HUES6 (cell line): ENCODE measurements around the gene SLC25A19.
"Not testable (repeated sequence)": the region's sequence is repeated elsewhere in the genome, so short reads cannot be mapped to it uniquely, and the experiment has no call there.

Experiments
- H3K27ac ChIP-seq: 2 replicates; pipeline ENCODE4 v1.7.0; 2013; ENCODE audit warnings: low read depth, mild to moderate bottlenecking, low read length, inconsistent platforms
- H3K27me3 ChIP-seq: 2 replicates; pipeline ENCODE4 v1.6.1; 2013; ENCODE audit warnings: low read length; ENCODE audit not compliant: control insufficient read depth, insufficient read depth
- H3K36me3 ChIP-seq: 2 replicates; pipeline ENCODE4 v1.6.1; 2013; ENCODE audit warnings: low read length; ENCODE audit not compliant: control insufficient read depth, insufficient read depth
- H3K4me1 ChIP-seq: 2 replicates; pipeline ENCODE4 v1.6.1; 2013; ENCODE audit warnings: low read length; ENCODE audit not compliant: control insufficient read depth, insufficient read depth
- H3K4me3 ChIP-seq: 2 replicates; pipeline ENCODE4 v1.5.1; 2013; ENCODE audit warnings: low read depth, low read length
- H3K9ac ChIP-seq: one replicate; pipeline ENCODE4 v1.6.1; 2013; ENCODE audit warnings: mild to moderate bottlenecking, low read length
- H3K9me3 ChIP-seq: 2 replicates; pipeline ENCODE4 v1.6.1; 2013; ENCODE audit warnings: low read depth, low read length; ENCODE audit not compliant: control insufficient read depth, insufficient read depth

SLC25A19 gene

GRCh38 chr17:75300280-75300679 is 11.0 kb upstream of the SLC25A19 start:
- no peaks in the 10 kb centered on the region for H3K9me3 ChIP-seq
- H3K36me3 ChIP-seq: no peaks in the 10 kb centered on the region

GRCh38 chr17:75295201-75296158 is 6.2 kb upstream of the SLC25A19 start:
- Histone ChIP-seq H3K27ac (no peak overlapping the region), H3K4me1 (no peaks in the 10 kb centered on the region), H3K4me3 (no peak overlapping the region)

More at GRCh38 chr17:75300280-75300679, 11.0 kb upstream of the SLC25A19 start:
- Histone ChIP-seq H3K4me3 (no peak overlapping the region), H3K27ac (no peak overlapping the region), H3K9ac (no peak overlapping the region), H3K27me3 (no peaks in the 10 kb centered on the region), H3K4me1 (no peaks in the 10 kb centered on the region)

DNA sequence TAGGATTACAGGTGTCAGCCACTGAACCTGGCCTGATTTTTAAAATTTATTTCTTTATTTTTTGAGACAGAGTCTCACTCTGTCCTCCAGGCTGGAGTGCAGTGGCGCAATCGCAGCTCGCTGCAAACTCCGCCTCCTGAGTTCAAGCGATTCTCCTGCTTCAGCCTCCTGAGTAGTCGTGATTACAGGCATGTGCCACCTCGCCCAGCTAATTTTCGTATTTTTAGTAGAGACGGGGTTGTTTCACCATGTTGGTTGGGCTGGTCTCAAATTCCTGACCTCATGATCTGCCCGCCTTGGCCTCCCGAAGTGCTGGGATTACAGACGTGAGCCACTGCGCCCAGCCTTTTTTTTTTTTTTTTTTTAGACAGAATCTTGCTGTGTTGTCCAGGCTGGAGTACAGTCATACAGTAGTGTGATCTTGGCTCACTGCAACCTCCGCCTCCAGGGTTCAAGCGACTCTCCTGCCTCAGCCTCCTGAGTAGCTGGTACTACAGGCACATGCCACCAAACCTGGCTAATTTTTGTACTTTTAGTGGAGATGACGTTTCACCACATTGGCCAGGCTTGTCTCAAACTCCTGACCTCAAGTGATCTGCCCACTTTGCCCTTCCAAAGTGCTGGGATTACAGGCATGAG is 3.7 kb upstream of the SLC25A19 start:
- not testable (repeated sequence) for H3K27me3 ChIP-seq, H3K4me1 ChIP-seq, H3K4me3 ChIP-seq, H3K9me3 ChIP-seq, H3K36me3 ChIP-seq, H3K9ac ChIP-seq, H3K27ac ChIP-seq

More at GRCh38 chr17:75295201-75296158, 6.2 kb upstream of the SLC25A19 start:
- Histone ChIP-seq H3K27me3 (no peaks in the 10 kb centered on the region), H3K9ac (no peak overlapping the region), H3K36me3 (no peaks in the 10 kb centered on the region), H3K9me3 (no peaks in the 10 kb centered on the region)

DNA sequence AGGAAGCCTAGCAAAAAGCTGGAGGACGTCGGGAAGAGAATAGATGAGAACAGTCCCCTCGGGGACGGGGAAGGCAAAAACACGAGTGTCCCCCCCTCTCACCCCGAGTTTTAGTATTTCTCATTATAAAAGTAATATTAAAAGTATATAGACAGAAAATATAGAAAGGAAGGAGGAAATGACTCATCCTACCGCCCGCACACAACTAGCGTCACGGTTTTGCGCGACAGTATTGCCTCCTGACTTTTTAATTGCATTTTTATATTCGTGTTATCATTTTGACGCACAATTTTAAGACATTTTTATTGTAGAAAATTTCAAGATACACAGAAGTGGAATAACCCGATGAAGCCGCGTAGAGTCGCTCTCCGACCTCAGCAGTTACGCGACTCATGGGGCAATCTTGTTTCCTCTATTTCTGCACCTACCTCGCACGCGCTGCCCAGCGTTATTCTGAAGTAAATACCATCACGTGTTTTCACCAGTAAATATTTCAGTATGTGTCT is 652 bp upstream of the SLC25A19 start:
- Histone ChIP-seq H3K9me3 (no peaks in the 10 kb centered on the region), H3K9ac (peak overlapping the region; percentile 39), H3K27ac (no peak overlapping the region), H3K27me3 (no peaks in the 10 kb centered on the region; the same call in 1 of the 2 replicates), H3K36me3 (peaks cover 15% of the 10 kb centered on the region), H3K4me1 (0 out of 2 replicates have a peak, but pooled peaks cover 4% of the 10 kb centered on the region), H3K4me3 (peak overlapping the region; percentile 89)

DNA sequence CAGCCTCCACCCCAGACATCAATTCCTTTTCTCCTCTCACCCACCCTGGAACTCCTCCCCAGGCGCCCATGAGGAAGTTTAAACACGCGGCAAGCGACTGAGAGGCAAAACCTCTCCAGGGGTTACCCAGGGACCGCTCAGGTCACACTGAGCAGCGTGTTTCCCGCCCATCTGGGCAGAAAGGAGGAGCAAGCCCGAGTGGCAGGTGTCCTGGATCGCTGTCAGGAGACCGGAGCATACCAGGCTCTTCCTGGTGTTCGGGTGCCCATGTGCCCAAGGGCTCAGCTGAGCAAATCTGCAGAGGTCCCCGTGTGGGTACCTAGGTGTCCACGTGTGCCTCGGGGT is 491 bp downstream of the SLC25A19 start:
- H3K36me3 ChIP-seq: peaks cover 16% of the 10 kb centered on the region
- H3K4me3 ChIP-seq: peak overlapping the region; percentile 89
- peak overlapping the region; percentile 70 for H3K9ac ChIP-seq
- no peaks in the 10 kb centered on the region for H3K9me3 ChIP-seq
- no peak overlapping the region for H3K27ac ChIP-seq
- 0 out of 2 replicates have a peak, but pooled peaks cover 4% of the 10 kb centered on the region for H3K4me1 ChIP-seq
- no peaks in the 10 kb centered on the region; the same call in 1 of the 2 replicates for H3K27me3 ChIP-seq

GRCh38 chr17:75288359-75288758 is 874 bp downstream of the SLC25A19 start:
- Histone ChIP-seq H3K27ac (no peak overlapping the region), H3K27me3 (no peaks in the 10 kb centered on the region; the same call in 1 of the 2 replicates), H3K4me1 (0 out of 2 replicates have a peak, but pooled peaks cover 4% of the 10 kb centered on the region), H3K4me3 (peak overlapping the region; percentile 89), H3K9ac (no peak overlapping the region), H3K9me3 (no peaks in the 10 kb centered on the region), H3K36me3 (peaks cover 20% of the 10 kb centered on the region)

- H3K9ac ChIP-seq: no peak overlapping the region
- 0 out of 2 replicates have a peak, but pooled peaks cover 4% of the 10 kb centered on the region for H3K4me1 ChIP-seq
- no peaks in the 10 kb centered on the region; the same call in 1 of the 2 replicates for H3K27me3 ChIP-seq
These were observed 2.0 kb downstream of the SLC25A19 start for GRCh38 chr17:75287221-75287620.

DNA sequence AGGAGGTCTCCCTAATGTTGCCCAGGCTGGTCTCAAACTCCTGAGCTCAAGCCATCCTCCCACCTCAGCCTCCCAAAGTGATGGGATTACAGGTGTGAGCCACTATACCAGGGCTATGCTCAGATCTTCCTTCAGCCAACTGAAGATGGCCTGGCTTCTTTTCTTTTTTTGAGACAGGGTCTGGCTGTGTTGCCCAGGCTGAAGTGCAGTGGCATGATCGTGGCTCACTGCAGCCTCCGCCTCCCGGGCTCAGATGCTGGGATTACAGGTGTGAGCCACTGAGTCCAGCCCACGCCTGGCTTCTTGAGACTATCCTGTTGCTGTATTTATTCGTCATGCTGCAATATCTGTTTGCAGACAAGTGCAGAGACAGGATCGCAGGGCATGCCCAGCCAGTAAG is 4.1 kb downstream of the SLC25A19 start:
- no peaks in the 10 kb centered on the region; the same call in 1 of the 2 replicates for H3K27me3 ChIP-seq
- H3K9ac ChIP-seq: peak overlapping the region; percentile 8
- no peak overlapping the region for H3K27ac ChIP-seq
- H3K4me3 ChIP-seq: no peak overlapping the region
- peaks cover 27% of the 10 kb centered on the region for H3K36me3 ChIP-seq
- 0 out of 2 replicates have a peak, but pooled peaks cover 4% of the 10 kb centered on the region for H3K4me1 ChIP-seq
- H3K9me3 ChIP-seq: no peaks in the 10 kb centered on the region

More at GRCh38 chr17:75287221-75287620, 2.0 kb downstream of the SLC25A19 start:
- Histone ChIP-seq H3K4me3 (no peak overlapping the region), H3K36me3 (peaks cover 22% of the 10 kb centered on the region), H3K9me3 (no peaks in the 10 kb centered on the region), H3K27ac (no peak overlapping the region)

- H3K4me3 ChIP-seq, H3K27me3 ChIP-seq, H3K9me3 ChIP-seq, H3K27ac ChIP-seq, H3K9ac ChIP-seq, H3K4me1 ChIP-seq: not testable (repeated sequence)
- peaks cover 26% of the 10 kb centered on the region for H3K36me3 ChIP-seq
These were observed 9.0 kb downstream of the SLC25A19 start for GRCh38 chr17:75280189-75280588.

DNA sequence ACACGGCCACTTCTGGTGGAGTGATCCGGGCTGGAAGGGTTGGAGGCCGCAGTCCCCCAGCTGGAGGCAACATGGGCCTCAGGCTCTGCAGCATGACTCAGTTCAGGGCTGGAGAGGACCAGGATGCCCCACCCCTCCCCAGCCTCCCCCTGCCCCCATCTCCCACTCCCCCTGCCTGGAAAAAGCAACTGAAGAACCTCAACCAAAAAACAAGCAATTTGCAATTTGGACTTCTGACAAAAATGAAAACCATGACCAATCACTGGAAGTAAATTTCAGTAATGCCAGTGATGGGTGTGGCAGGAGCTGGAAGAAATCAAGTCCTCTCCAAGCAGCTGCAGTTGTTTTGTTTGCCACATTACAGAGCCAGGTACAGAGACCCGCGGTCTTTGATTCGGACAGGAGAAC is 11.6 kb downstream of the SLC25A19 start:
- Histone ChIP-seq H3K4me3 (no peak overlapping the region), H3K4me1 (no peaks in the 10 kb centered on the region), H3K9ac (no peak overlapping the region), H3K36me3 (peaks cover 31% of the 10 kb centered on the region), H3K27ac (no peak overlapping the region), H3K9me3 (no peaks in the 10 kb centered on the region), H3K27me3 (no peaks in the 10 kb centered on the region)
